Smooth muscle cell (in vitro differentiated cells): ENCODE results near the gene MFN2. TPM values are rescaled to one million over a fixed set of nuclear protein-coding genes. Genes with fewer than 3 reads are reported as not detected.

ENCODE experiments used
- DNase-seq: peaks from one replicate; lab custom pipeline; 2025; ENCODE audit not compliant: unreplicated experiment; lab: John Stamatoyannopoulos, UW
- H2AFZ ChIP-seq: fragments of 200-600 bp; sonication (generic); 2 replicates; pipeline ENCODE4 v1.6.0; 2016; ENCODE audit warnings: antibody characterized with exemption, low read depth, mild to moderate bottlenecking
- H3F3A ChIP-seq: fragments of 200-600 bp; sonication (generic); 2 replicates; pipeline ENCODE4 v1.6.0; 2017; ENCODE audit warnings: antibody characterized with exemption, low read depth
- H3K27ac ChIP-seq: fragments of 200-600 bp; sonication (generic); 2 replicates; pipeline ENCODE4 v1.5.1; 2016; ENCODE audit warnings: low read depth, mild to moderate bottlenecking
- H3K27me3 ChIP-seq: fragments of 200-600 bp; sonication (generic); 2 replicates; pipeline ENCODE4 v1.6.1; 2016; ENCODE audit warnings: low read depth, mild to moderate bottlenecking
- H3K36me3 ChIP-seq: fragments of 200-600 bp; sonication (generic); 2 replicates; pipeline ENCODE4 v1.5.1; 2016; ENCODE audit warnings: low read depth
- H3K4me1 ChIP-seq: fragments of 200-600 bp; sonication (generic); 2 replicates; pipeline ENCODE4 v1.5.1; 2016; ENCODE audit warnings: low read depth
- H3K4me2 ChIP-seq: fragments of 200-600 bp; sonication (generic); 2 replicates; pipeline ENCODE4 v1.6.0; 2016; ENCODE audit warnings: mild to moderate bottlenecking
- H3K4me3 ChIP-seq: fragments of 200-600 bp; sonication (generic); 2 replicates; pipeline ENCODE4 v1.5.1; 2016; ENCODE audit warnings: mild to moderate bottlenecking
- H3K79me2 ChIP-seq: fragments of 200-600 bp; sonication (generic); 2 replicates; pipeline ENCODE4 v1.6.0; 2016; ENCODE audit warnings: low read depth, mild to moderate bottlenecking
- H3K9ac ChIP-seq: fragments of 200-600 bp; sonication (generic); 2 replicates; pipeline ENCODE4 v1.6.0; 2016; ENCODE audit warnings: low read depth
- H3K9me3 ChIP-seq: fragments of 200-600 bp; sonication (generic); replicated peaks from 2 replicates; pipeline ENCODE4 v1.5.1; 2016; ENCODE audit warnings: low read depth
- H4K20me1 ChIP-seq: fragments of 200-600 bp; sonication (generic); 2 replicates; pipeline ENCODE4 v1.6.0; 2016; ENCODE audit warnings: low read depth
- CTCF ChIP-seq: fragments of 200-600 bp; sonication (generic); IDR thresholded peaks from 2 replicates; pipeline ENCODE4 v1.5.1; 2017; ENCODE audit warnings: borderline replicate concordance, mild to moderate bottlenecking, antibody characterized with exemption; ENCODE audit not compliant: insufficient read depth, poor library complexity, severe bottlenecking
- WGBS: methylation state at CpG from one replicate; pipeline ENCODE4 v1.1.7; 2016; ENCODE audit warnings: low lambda C conversion rate; 5-methylcytosine and 5-hydroxymethylcytosine counted together
- microRNA-seq: library from miRNA; unstranded; fragments of <30 nt; microRNA quantifications from one replicate; pipeline ENCODE4, GENCODE V29; 2016; ENCODE audit warnings: borderline number of aligned reads
- polyA plus RNA-seq: library from polyadenylated mRNA; unstranded; fragments of >200 nt; fragmentation: Nextera tagmentation; extraction: Ambion mirVana; gene quantifications from 2 replicates; pipeline ENCODE4 v1.2.1, GENCODE V29; 2016
- small RNA-seq: library from RNA; depleted of rRNA; stranded (forward); fragments of <200 nt; gene quantifications from one replicate; pipeline ENCODE3, GENCODE V24; 2014
- total RNA-seq: library from RNA; depleted of rRNA; stranded (reverse); fragments of >200 nt; gene quantifications from 2 replicates; pipeline ENCODE4 v1.2.3, GENCODE V29; 2014

MFN2 gene
- total and polyA plus RNA-seq, 2 experiments from 2014 or later: 30.0 to 39.7 TPM

- no peak for TF ChIP-seq CTCF
- no peak overlapping the region for H3K9ac ChIP-seq
- no peaks in the 10 kb centered on the region for H3K36me3 ChIP-seq
- no peak overlapping the region for H3K4me3 ChIP-seq
- no peak overlapping the region for H2AFZ ChIP-seq
- no peaks in the 10 kb centered on the region for H3F3A ChIP-seq
- no peak overlapping the region for H3K4me2 ChIP-seq
- H4K20me1 ChIP-seq: no peaks in the 10 kb centered on the region
- H3K27ac ChIP-seq: no peak overlapping the region
- DNase-seq: no peak
- WGBS: 98% methylated on average over 3 of the region's 3 CpGs
- peaks cover 10% of the 10 kb centered on the region for H3K4me1 ChIP-seq
- no peaks in the 10 kb centered on the region for H3K9me3 ChIP-seq
- H3K79me2 ChIP-seq: no peaks in the 10 kb centered on the region
- H3K27me3 ChIP-seq: peaks cover 26% of the 10 kb centered on the region
These were observed 80.3 kb downstream of the MFN2 start for GRCh38 chr1:12060500-12060899.

Small RNAs within 50 kb of the gene (microRNA-seq; reads per million reads assigned to microRNA genes)
- not detected for gene MIR6729

Small RNAs within 50 kb of the gene (small RNA-seq; reads per million reads assigned to genes)
- gene AL096840.1: 0.08 reads per million
- gene MIR6729: not detected
- not detected for gene RF00019
- not detected for gene RN7SL649P

Other genes with a start within 250 kb of the MFN2 start
- gene AGTRAP, start 244.3 kb upstream of the MFN2 start, total RNA-seq: 30.9 and 32.0 TPM in 2 replicates
- 67.8 and 76.8 TPM in 2 replicates for gene AGTRAP, start 244.3 kb upstream of the MFN2 start, polyA plus RNA-seq
- not detected in 2 replicates for gene C1orf167, start 218.3 kb upstream of the MFN2 start, total RNA-seq
- 0.70 TPM in 1 of 2 replicates, not detected in the other for gene C1orf167, start 218.3 kb upstream of the MFN2 start, polyA plus RNA-seq
- 12.1 and 15.2 TPM in 2 replicates for gene MTHFR, start 174.5 kb upstream of the MFN2 start, total RNA-seq
- gene MTHFR, start 174.5 kb upstream of the MFN2 start, polyA plus RNA-seq: 6.1 and 8.3 TPM in 2 replicates
- 8.4 and 13.6 TPM in 2 replicates for gene CLCN6, start 174.3 kb upstream of the MFN2 start, total RNA-seq
- 9.9 and 14.8 TPM in 2 replicates for gene CLCN6, start 174.3 kb upstream of the MFN2 start, polyA plus RNA-seq
- not detected in 2 replicates for gene NPPA, start 132.7 kb upstream of the MFN2 start, total RNA-seq
- gene NPPA, start 132.7 kb upstream of the MFN2 start, polyA plus RNA-seq: 0.48 and 1.4 TPM in 2 replicates
- gene NPPB, start 121.5 kb upstream of the MFN2 start, total RNA-seq: 6.7 and 9.5 TPM in 2 replicates
- gene NPPB, start 121.5 kb upstream of the MFN2 start, polyA plus RNA-seq: 9.6 and 12.2 TPM in 2 replicates
- gene KIAA2013, start 54.0 kb upstream of the MFN2 start, total RNA-seq: 41.0 and 41.3 TPM in 2 replicates
- gene KIAA2013, start 54.0 kb upstream of the MFN2 start, polyA plus RNA-seq: 70.9 and 71.6 TPM in 2 replicates
- gene PLOD1, start 45.7 kb upstream of the MFN2 start, total RNA-seq: 292 and 362 TPM in 2 replicates
- 425 and 559 TPM in 2 replicates for gene PLOD1, start 45.7 kb upstream of the MFN2 start, polyA plus RNA-seq
- gene MIIP, start 39.1 kb downstream of the MFN2 start, total RNA-seq: 18.9 and 24.0 TPM in 2 replicates
- 63.3 and 66.5 TPM in 2 replicates for gene MIIP, start 39.1 kb downstream of the MFN2 start, polyA plus RNA-seq
- 0.22 and 0.54 TPM in 2 replicates for gene TNFRSF8, start 82.9 kb downstream of the MFN2 start, total RNA-seq
- 1.3 TPM in 1 of 2 replicates, not detected in the other for gene TNFRSF8, start 82.9 kb downstream of the MFN2 start, polyA plus RNA-seq
- 6.9 and 9.0 TPM in 2 replicates for gene TNFRSF1B, start 186.5 kb downstream of the MFN2 start, total RNA-seq
- gene TNFRSF1B, start 186.5 kb downstream of the MFN2 start, polyA plus RNA-seq: 14.8 and 20.3 TPM in 2 replicates
- gene VPS13D, start 249.6 kb downstream of the MFN2 start, total RNA-seq: 20.0 and 23.2 TPM in 2 replicates
- gene VPS13D, start 249.6 kb downstream of the MFN2 start, polyA plus RNA-seq: 3.5 and 7.5 TPM in 2 replicates